PC-3 (cell line): ENCODE data around the gene PEX10. TPM values are rescaled to one million over a fixed set of nuclear protein-coding genes. Genes with fewer than 3 reads are reported as not detected.

ENCODE experiments used
- ATAC-seq: fragments of 200-7000 bp; cut with Tn5 transposase; 2 replicates; pipeline ENCODE4 v1.9.1; 2020; ENCODE audit warnings: mild to moderate bottlenecking, moderate library complexity
- BruUV-seq: library from RNA; stranded (reverse); fragments of 400-500 nt; replicated peaks from 2 replicates; lab custom pipeline; 2021; lab: Mats Ljungman, UMichigan
- CTCF ChIA-PET: fragments of 300-600 bp; sonication (Branson Sonifier 250); formaldehyde crosslinking; loops from one replicate; lab custom pipeline; 2022; ENCODE audit warnings: antibody characterized with exemption; lab: Charles Lee
- POLR2A ChIA-PET: fragments of 300-600 bp; sonication (Branson Sonifier 250); formaldehyde crosslinking; loops from one replicate; lab custom pipeline; 2022; ENCODE audit warnings: antibody characterized with exemption; ENCODE audit not compliant: unreplicated experiment; lab: Charles Lee
- DNase-seq: peaks from one replicate; pipeline ENCODE4 v3.0.0-alpha.2; 2015
- H2AFZ ChIP-seq: fragments of 300-600 bp; sonication (generic); 2 replicates; pipeline ENCODE4 v1.6.0; 2016; ENCODE audit warnings: antibody characterized with exemption, low read length
- H3F3A ChIP-seq: fragments of 300-600 bp; sonication (generic); one replicate; pipeline ENCODE4 v1.6.0; 2017; ENCODE audit warnings: antibody characterized with exemption, low read length, control low read depth, mild to moderate bottlenecking; ENCODE audit not compliant: unreplicated experiment
- H3K27ac ChIP-seq: fragments of 300-600 bp; sonication (generic); 2 replicates; pipeline ENCODE4 v1.5.1; 2016; ENCODE audit warnings: mild to moderate bottlenecking, low read length
- H3K27me3 ChIP-seq: fragments of 300-600 bp; sonication (generic); 2 replicates; pipeline ENCODE4 v1.6.1; 2016; ENCODE audit warnings: low read length, mixed read lengths
- H3K36me3 ChIP-seq: fragments of 300-600 bp; sonication (generic); 2 replicates; pipeline ENCODE4 v1.6.1; 2016; ENCODE audit warnings: low read depth, mixed run types, low read length, mixed read lengths
- H3K4me1 ChIP-seq: fragments of 300-600 bp; sonication (generic); 2 replicates; pipeline ENCODE4 v1.5.1; 2016; ENCODE audit warnings: low read length; ENCODE audit not compliant: insufficient read depth
- H3K4me2 ChIP-seq: fragments of 300-600 bp; sonication (generic); 2 replicates; pipeline ENCODE4 v1.6.0; 2016; ENCODE audit warnings: low read length
- H3K4me3 ChIP-seq: fragments of 300-600 bp; sonication (generic); 2 replicates; pipeline ENCODE4 v1.5.1; 2016; ENCODE audit warnings: mild to moderate bottlenecking, low read length, mixed read lengths
- H3K79me2 ChIP-seq: fragments of 300-600 bp; sonication (generic); 2 replicates; pipeline ENCODE4 v1.6.1; 2017; ENCODE audit warnings: low read length, mixed read lengths
- H3K9ac ChIP-seq: fragments of 300-600 bp; sonication (generic); 2 replicates; pipeline ENCODE4 v1.6.0; 2016; ENCODE audit warnings: mild to moderate bottlenecking, low read length
- H3K9me2 ChIP-seq: fragments of 300-600 bp; sonication (generic); replicated peaks from 2 replicates; pipeline ENCODE4 v1.6.1; 2016; ENCODE audit warnings: mixed run types, low read length, mixed read lengths
- H3K9me3 ChIP-seq: fragments of 300-600 bp; sonication (generic); 2 replicates; pipeline ENCODE4 v1.6.1; 2016; ENCODE audit warnings: low read length, mixed read lengths
- H4K20me1 ChIP-seq: fragments of 300-600 bp; sonication (generic); 2 replicates; pipeline ENCODE4 v1.6.1; 2016; ENCODE audit warnings: low read length, mixed read lengths
- EZH2 ChIP-seq: fragments of 300-600 bp; sonication (generic); IDR thresholded peaks from one replicate; pipeline ENCODE4 v1.6.1; 2017; ENCODE audit warnings: antibody characterized with exemption, mild to moderate bottlenecking, low read length; ENCODE audit not compliant: unreplicated experiment
- EZH2phosphoT487 ChIP-seq: fragments of 300-600 bp; sonication (generic); IDR thresholded peaks from 2 replicates; pipeline ENCODE4 v1.6.1; 2018; ENCODE audit warnings: mild to moderate bottlenecking, antibody characterized with exemption, low read length, borderline replicate concordance
- intact Hi-C: fragments of 100-400 bp; cut with micrococcal nuclease; formaldehyde crosslinking; loops from 2 replicates; pipeline ENCODE4 v1.9.0; 2023
- total RNA-seq: library from RNA; depleted of rRNA; stranded (reverse); fragments of >200 nt; gene quantifications from 2 replicates; pipeline ENCODE4 v1.2.3, GENCODE V29; 2014
- TF ChIP-seq, protein P1 (sequence below): fragments of 300-600 bp; sonication (generic); conservative IDR thresholded peaks from 2 replicates; pipeline ENCODE4 v1.5.1; 2017; ENCODE audit warnings: antibody characterized with exemption, low read depth, mild to moderate bottlenecking, low read length

Gene PEX10
- total RNA-seq, 1 experiment from 2014 or later, result 100 TPM

GRCh38 chr1:2447276-2448097 is 35.1 kb upstream of the PEX10 start:
- H2AFZ ChIP-seq, result no peak overlapping the region
- no peak for TF ChIP-seq EZH2
- TF ChIP-seq, protein P1, sequence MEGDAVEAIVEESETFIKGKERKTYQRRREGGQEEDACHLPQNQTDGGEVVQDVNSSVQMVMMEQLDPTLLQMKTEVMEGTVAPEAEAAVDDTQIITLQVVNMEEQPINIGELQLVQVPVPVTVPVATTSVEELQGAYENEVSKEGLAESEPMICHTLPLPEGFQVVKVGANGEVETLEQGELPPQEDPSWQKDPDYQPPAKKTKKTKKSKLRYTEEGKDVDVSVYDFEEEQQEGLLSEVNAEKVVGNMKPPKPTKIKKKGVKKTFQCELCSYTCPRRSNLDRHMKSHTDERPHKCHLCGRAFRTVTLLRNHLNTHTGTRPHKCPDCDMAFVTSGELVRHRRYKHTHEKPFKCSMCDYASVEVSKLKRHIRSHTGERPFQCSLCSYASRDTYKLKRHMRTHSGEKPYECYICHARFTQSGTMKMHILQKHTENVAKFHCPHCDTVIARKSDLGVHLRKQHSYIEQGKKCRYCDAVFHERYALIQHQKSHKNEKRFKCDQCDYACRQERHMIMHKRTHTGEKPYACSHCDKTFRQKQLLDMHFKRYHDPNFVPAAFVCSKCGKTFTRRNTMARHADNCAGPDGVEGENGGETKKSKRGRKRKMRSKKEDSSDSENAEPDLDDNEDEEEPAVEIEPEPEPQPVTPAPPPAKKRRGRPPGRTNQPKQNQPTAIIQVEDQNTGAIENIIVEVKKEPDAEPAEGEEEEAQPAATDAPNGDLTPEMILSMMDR, result no peak
- no peak for TF ChIP-seq EZH2phosphoT487
- DNase-seq (no peak), ATAC-seq (no peak)
- H3K79me2 ChIP-seq, result no peaks in the 10 kb centered on the region
- H3K27me3 ChIP-seq, result peaks cover 14% of the 10 kb centered on the region
- H4K20me1 ChIP-seq, result no peaks in the 10 kb centered on the region
- H3K9ac ChIP-seq, result no peak overlapping the region
- H3K4me2 ChIP-seq, result no peak overlapping the region
- no TSS peak for BruUV-seq
- intact Hi-C loops, result no loop called here
- CTCF ChIA-PET, result no interaction called here
- H3K4me1 ChIP-seq, result peaks cover 27% of the 10 kb centered on the region
- no peaks in the 10 kb centered on the region for H3K9me2 ChIP-seq
- no peak overlapping the region for H3K4me3 ChIP-seq
- H3F3A ChIP-seq, result no peaks in the 10 kb centered on the region
- POLR2A ChIA-PET, result interaction anchor here (0.6 kb wide), 1 partner anchor 41 kb away, joined by 3 read pairs; no protein-coding TSS in a partner anchor
- no peaks in the 10 kb centered on the region for H3K36me3 ChIP-seq
- no peak overlapping the region for H3K27ac ChIP-seq
- H3K9me3 ChIP-seq, result no peaks in the 10 kb centered on the region

DNA sequence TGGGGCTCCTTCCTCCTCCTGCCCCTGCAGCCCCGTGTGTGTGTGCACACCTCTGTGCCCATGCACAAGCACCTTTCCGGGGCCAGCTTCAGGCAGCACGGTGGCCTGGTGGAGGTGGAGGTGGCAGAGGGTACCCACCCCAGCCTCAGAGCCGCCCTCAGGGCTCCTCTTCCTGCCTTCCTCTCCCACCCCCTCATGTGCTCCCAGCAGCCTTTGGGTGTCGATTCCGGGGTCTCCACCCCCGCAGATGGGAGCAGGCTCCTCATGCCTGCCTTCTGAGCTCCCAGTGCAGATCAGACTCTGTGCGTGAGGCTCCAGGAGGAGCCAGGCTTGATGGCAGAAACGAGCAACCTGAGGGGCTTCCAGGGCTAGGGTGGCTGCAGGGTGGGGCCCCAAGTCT is 34.5 kb upstream of the PEX10 start:
- no peak for ATAC-seq
- Histone ChIP-seq H3K4me3 (no peak overlapping the region), H3K79me2 (no peaks in the 10 kb centered on the region), H3K9me2 (no peaks in the 10 kb centered on the region), H3K27ac (no peak overlapping the region), H3K9ac (no peak overlapping the region), H2AFZ (no peak overlapping the region), H3F3A (no peaks in the 10 kb centered on the region), H3K36me3 (no peaks in the 10 kb centered on the region), H4K20me1 (no peaks in the 10 kb centered on the region), H3K9me3 (no peaks in the 10 kb centered on the region), H3K27me3 (peaks cover 18% of the 10 kb centered on the region), H3K4me2 (no peak overlapping the region), H3K4me1 (peaks cover 21% of the 10 kb centered on the region)
- TF ChIP-seq, protein P1, result no peak
- TF ChIP-seq EZH2 (no peak), EZH2phosphoT487 (no peak)
- POLR2A ChIA-PET, result interaction anchor here (0.6 kb wide), 1 partner anchor 41 kb away, joined by 3 read pairs; no protein-coding TSS in a partner anchor
- BruUV-seq, result no TSS peak
- DNase-seq, result no peak
- intact Hi-C loops, result no loop called here
- CTCF ChIA-PET, result no interaction called here

- ATAC-seq, result no peak
- H3K4me2 ChIP-seq, result no peak overlapping the region
- CTCF ChIA-PET, result no interaction called here
Measured at GRCh38 chr1:2446394-2446793, 34.0 kb upstream of the PEX10 start.

More at GRCh38 chr1:2446394-2446793, 34.0 kb upstream of the PEX10 start:
- no peak for DNase-seq
- Histone ChIP-seq H3K9me2 (no peaks in the 10 kb centered on the region), H3K27ac (no peak overlapping the region), H3K36me3 (no peaks in the 10 kb centered on the region), H4K20me1 (no peaks in the 10 kb centered on the region), H2AFZ (no peak overlapping the region), H3K9ac (no peak overlapping the region), H3K9me3 (no peaks in the 10 kb centered on the region), H3F3A (no peaks in the 10 kb centered on the region), H3K4me1 (peaks cover 18% of the 10 kb centered on the region), H3K4me3 (no peak overlapping the region), H3K27me3 (peaks cover 18% of the 10 kb centered on the region), H3K79me2 (no peaks in the 10 kb centered on the region)
- intact Hi-C loops, result no loop called here
- BruUV-seq, result no TSS peak
- TF ChIP-seq, protein P1, result no peak
- TF ChIP-seq EZH2phosphoT487 (no peak), EZH2 (no peak)
- POLR2A ChIA-PET, result no interaction called here
